D721Med (cell line): ENCODE measurements around the gene RYR3.

ENCODE experiments used
- DNase-seq: peaks from one replicate; pipeline ENCODE4 v3.0.0; 2011; ENCODE audit warnings: low spot score; ENCODE audit not compliant: insufficient read length
- FAIRE-seq: peaks from 2 replicates; lab custom pipeline; 2011; peaks lifted over from hg19 to GRCh38; lab: Jason Lieb, UNC
- CTCF ChIP-seq: IDR thresholded peaks from 2 replicates; pipeline ENCODE4 v1.5.1; 2012; ENCODE audit warnings: mild to moderate bottlenecking, control low read depth; ENCODE audit not compliant: insufficient read depth; ENCODE audit errors: missing control alignments

RYR3 gene

GRCh38 chr15:33453761-33454160, 143.0 kb downstream of the RYR3 start:
- no peak for TF ChIP-seq CTCF
- no peak for DNase-seq
- no peak for FAIRE-seq

- FAIRE-seq: no peak
- no peak for TF ChIP-seq CTCF
- no peak for DNase-seq
These were observed 143.6 kb downstream of the RYR3 start for GRCh38 chr15:33454346-33454745.

- FAIRE-seq (no peak), DNase-seq (no peak)
- TF ChIP-seq CTCF: no peak
These were observed 144.2 kb downstream of the RYR3 start for GRCh38 chr15:33454996-33455395.

GRCh38 chr15:33458421-33458820, 147.7 kb downstream of the RYR3 start:
- no peak for TF ChIP-seq CTCF
- FAIRE-seq (no peak), DNase-seq (no peak)

GRCh38 chr15:33460166-33460805, 149.5 kb downstream of the RYR3 start:
- DNase-seq (no peak), FAIRE-seq (no peak)
- TF ChIP-seq CTCF: no peak

- FAIRE-seq (no peak), DNase-seq (no peak)
- TF ChIP-seq CTCF: no peak
These were observed 150.9 kb downstream of the RYR3 start for GRCh38 chr15:33461671-33462070.

- FAIRE-seq: no peak
- no peak for DNase-seq
- TF ChIP-seq CTCF: no peak
These were observed 156.5 kb downstream of the RYR3 start for GRCh38 chr15:33467146-33467815.
